Endodermal cell (in vitro differentiated cells): ENCODE results near the gene ODAD3. TPM values are rescaled to one million over a fixed set of nuclear protein-coding genes. Genes with fewer than 3 reads are reported as not detected.
A peak's percentile ranks its signal among the peaks of the same experiment; 100 is the strongest.

Source experiments
- DNase-seq: peaks from one replicate; pipeline ENCODE4 v3.0.0-alpha.2; 2017
- H3K27ac ChIP-seq: 2 replicates; pipeline ENCODE4 v1.5.1; 2013; ENCODE audit warnings: mild to moderate bottlenecking, low read depth, low read length, moderate library complexity
- H3K27me3 ChIP-seq: 2 replicates; pipeline ENCODE4 v1.6.1; 2013; ENCODE audit warnings: mild to moderate bottlenecking, low read length, moderate library complexity; ENCODE audit not compliant: insufficient read depth, control insufficient read depth, poor library complexity, severe bottlenecking
- H3K36me3 ChIP-seq: 2 replicates; pipeline ENCODE4 v1.7.0; 2013; ENCODE audit warnings: mild to moderate bottlenecking, low read length, moderate library complexity; ENCODE audit not compliant: control insufficient read depth, insufficient read depth
- H3K4me1 ChIP-seq: one replicate; pipeline ENCODE4 v1.7.0; 2013; ENCODE audit warnings: low read length; ENCODE audit not compliant: control insufficient read depth, insufficient read depth
- H3K4me3 ChIP-seq: 2 replicates; pipeline ENCODE4 v1.5.1; 2013; ENCODE audit warnings: mild to moderate bottlenecking, low read length, moderate library complexity
- H3K9ac ChIP-seq: 2 replicates; pipeline ENCODE4 v1.6.1; 2013; ENCODE audit warnings: mild to moderate bottlenecking, low read length, moderate library complexity; ENCODE audit not compliant: poor library complexity, severe bottlenecking; ENCODE audit errors: extremely low read depth
- H3K9me3 ChIP-seq: 2 replicates; pipeline ENCODE4 v1.6.1; 2013; ENCODE audit warnings: mild to moderate bottlenecking, low read length, moderate library complexity; ENCODE audit not compliant: control insufficient read depth
- H3K27ac Mint-ChIP-seq: 2 replicates; pipeline ENCODE4 v1.8.0; 2020; ENCODE audit warnings: mixed read lengths
- H3K27me3 Mint-ChIP-seq: 2 replicates; pipeline ENCODE4 v1.8.0; 2021; ENCODE audit warnings: mild to moderate bottlenecking, mixed read lengths; ENCODE audit not compliant: insufficient read depth
- H3K36me3 Mint-ChIP-seq: 2 replicates; pipeline ENCODE4 v1.8.0; 2020; ENCODE audit warnings: low read depth, mixed read lengths
- H3K4me1 Mint-ChIP-seq: 2 replicates; pipeline ENCODE4 v1.8.0; 2020; ENCODE audit warnings: mixed read lengths
- H3K4me3 Mint-ChIP-seq: 2 replicates; pipeline ENCODE4 v1.8.0; 2020; ENCODE audit warnings: mild to moderate bottlenecking, moderate library complexity, mixed read lengths
- H3K9me3 Mint-ChIP-seq: 2 replicates; pipeline ENCODE4 v1.8.0; 2020; ENCODE audit warnings: mild to moderate bottlenecking, mixed read lengths
- CTCF ChIP-seq: fragments of 200-600 bp; sonication (generic); conservative IDR thresholded peaks from 2 replicates; pipeline ENCODE4 v1.5.0; 2021; ENCODE audit warnings: antibody characterized with exemption, mild to moderate bottlenecking
- WGBS, 2 experiments: methylation state at CpG; one replicate each; pipeline versions ENCODE4 v1.1.5 to v1.1.7; 2013; ENCODE audit warnings: missing lambda C conversion rate in 2 of 2, mixed read lengths in 1 of 2; ENCODE audit not compliant: insufficient coverage in 1 of 2, insufficient read length in 1 of 2; 5-methylcytosine and 5-hydroxymethylcytosine counted together
- total RNA-seq, 2 donors: library from RNA; stranded (reverse); fragmentation: NEBNext Ultra II Directional in 1 of 2; extraction: Animal tissue kit (Norgen Biotek cat#: 25700) in 1 of 2; gene quantifications; 2 replicates in 1 of 2; 3 replicates in 1 of 2; pipeline ENCODE4 v1.2.1, GENCODE V29; 2021

Gene ODAD3
- total RNA-seq, 2 donors from 2014 or later, result 0.88 to 2.4 TPM

- no peaks in the 10 kb centered on the region for H3K4me1 ChIP-seq
- no peak overlapping the region for H3K9ac ChIP-seq
- Mint-ChIP-seq H3K9me3 (no peaks in the 10 kb centered on the region), H3K36me3 (peaks cover 53% of the 10 kb centered on the region), H3K4me1 (peaks cover 4% of the 10 kb centered on the region), H3K27me3 (no peaks in the 10 kb centered on the region), H3K4me3 (no peak overlapping the region), H3K27ac (no peak overlapping the region)
- no peaks in the 10 kb centered on the region for H3K9me3 ChIP-seq
- H3K36me3 ChIP-seq, result peaks cover 4% of the 10 kb centered on the region
- no peak overlapping the region for H3K4me3 ChIP-seq
- 94 to 100% methylated on average over 7 to 9 of the region's 9 CpGs for WGBS, 2 experiments
- TF ChIP-seq CTCF, result no peak
- DNase-seq, result no peak
- H3K27me3 ChIP-seq, result no peaks in the 10 kb centered on the region
- no peak overlapping the region for H3K27ac ChIP-seq
Measured at GRCh38 chr19:11399667-11400066, 35.3 kb downstream of the ODAD3 start.

DNA sequence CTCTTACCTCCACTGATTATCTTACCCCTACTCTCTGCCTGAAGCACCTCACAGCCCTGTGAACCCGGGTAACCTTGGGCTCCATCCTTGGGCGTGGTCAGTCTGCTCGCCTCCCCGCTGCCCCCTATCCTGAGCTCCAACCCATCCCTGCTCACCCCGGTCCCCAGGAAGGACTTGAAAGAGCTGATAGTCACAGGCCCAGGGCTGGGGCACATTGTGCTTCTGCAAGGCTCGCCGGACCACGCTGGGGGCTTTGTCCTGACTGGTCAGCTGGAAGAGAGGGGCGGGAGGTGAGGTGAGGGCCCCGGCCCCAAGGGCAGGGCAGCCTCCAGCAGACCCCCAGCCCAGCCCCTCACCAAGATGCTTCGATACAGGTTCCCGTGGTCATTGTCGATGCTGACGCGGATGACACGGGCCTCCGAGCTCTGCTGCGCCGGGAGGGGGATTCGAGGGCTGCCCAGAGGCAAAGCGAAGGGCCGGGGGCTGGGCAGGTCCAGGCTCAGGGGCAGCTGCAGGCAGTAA lies 37.8 kb downstream of the ODAD3 start:
- no peak for DNase-seq
- H3K4me3 Mint-ChIP-seq, result no peak overlapping the region
- Histone ChIP-seq H3K9ac (no peak overlapping the region), H3K4me3 (no peak overlapping the region), H3K36me3 (peaks cover under 1% of the 10 kb centered on the region), H3K4me1 (no peaks in the 10 kb centered on the region), H3K27ac (no peak overlapping the region), H3K9me3 (no peaks in the 10 kb centered on the region), H3K27me3 (no peaks in the 10 kb centered on the region)
- no peak for TF ChIP-seq CTCF
- H3K9me3 Mint-ChIP-seq, result no peaks in the 10 kb centered on the region
- peaks cover 4% of the 10 kb centered on the region for H3K4me1 Mint-ChIP-seq
- H3K27ac Mint-ChIP-seq, result no peak overlapping the region
- 87 to 93% methylated on average over 10 to 20 of the region's 22 CpGs for WGBS, 2 experiments
- H3K27me3 Mint-ChIP-seq, result no peaks in the 10 kb centered on the region
- H3K36me3 Mint-ChIP-seq, result peaks cover 48% of the 10 kb centered on the region

GRCh38 chr19:11390933-11391680 lies 43.8 kb downstream of the ODAD3 start:
- H3K9ac ChIP-seq, result no peak overlapping the region
- H3K4me3 ChIP-seq, result no peak overlapping the region
- no peak overlapping the region for H3K27ac Mint-ChIP-seq
- H3K36me3 ChIP-seq, result no peaks in the 10 kb centered on the region
- no peak overlapping the region for H3K27ac ChIP-seq
- H3K4me1 ChIP-seq, result no peaks in the 10 kb centered on the region
- WGBS, 2 experiments, result 81 to 88% methylated on average over 3 to 4 of the region's 4 CpGs
- H3K9me3 Mint-ChIP-seq, result peaks cover 4% of the 10 kb centered on the region
- TF ChIP-seq CTCF, result no peak
- H3K4me3 Mint-ChIP-seq, result no peak overlapping the region
- peaks cover 16% of the 10 kb centered on the region for H3K36me3 Mint-ChIP-seq
- no peaks in the 10 kb centered on the region for H3K27me3 ChIP-seq
- H3K27me3 Mint-ChIP-seq, result no peaks in the 10 kb centered on the region
- DNase-seq, result peak; percentile 47
- no peaks in the 10 kb centered on the region for H3K9me3 ChIP-seq
- H3K4me1 Mint-ChIP-seq, result peaks cover 4% of the 10 kb centered on the region
